HepG2 (cell line): ENCODE results near the gene CD151. TPM values are rescaled to one million over a fixed set of nuclear protein-coding genes. Genes with fewer than 3 reads are reported as not detected.

Experiments
- ATAC-seq: fragments of 200-7000 bp; cut with Tn5 transposase; 3 replicates; pipeline ENCODE4 v1.9.1; 2020; ENCODE audit warnings: mild to moderate bottlenecking, moderate library complexity
- BruUV-seq: library from RNA; stranded (reverse); fragments of 400-500 nt; replicated peaks from 2 replicates; lab custom pipeline; 2021; lab: Mats Ljungman, UMichigan
- CTCF ChIA-PET: fragments of 300-600 bp; formaldehyde crosslinking; extraction: SDS; loops from one replicate; lab custom pipeline; 2021; ENCODE audit warnings: low total read pairs, inconsistent platforms, low intra/inter-chr PET ratio; lab: Yijun Ruan, JAX
- POLR2A ChIA-PET: fragments of 350-600 bp; sonication (Branson Sonifier 250); formaldehyde crosslinking; loops from one replicate; lab custom pipeline; 2020; ENCODE audit warnings: antibody characterized with exemption, inconsistent platforms; lab: Yijun Ruan, JAX
- DNase-seq: peaks from one replicate; pipeline ENCODE4 v3.0.0-alpha.2; 2015; ENCODE audit warnings: low spot score
- FAIRE-seq: peaks from 3 replicates; lab custom pipeline; 2011; peaks lifted over from hg19 to GRCh38; lab: Jason Lieb, UNC
- H2AFZ ChIP-seq: one replicate; pipeline ENCODE4 v1.6.1; 2011; ENCODE audit warnings: low read length, inconsistent platforms
- H3K27ac ChIP-seq: fragments of 300-600 bp; 3 replicates; pipeline ENCODE4 v1.8.0; 2011; ENCODE audit warnings: mixed run types, mild to moderate bottlenecking, mixed read lengths, low read length, inconsistent platforms; ENCODE audit not compliant: insufficient read depth; ENCODE audit errors: extremely low read length
- H3K27me3 ChIP-seq, 2 experiments: fragments of 200-600 bp in 1 of 2; 2 replicates in 1 of 2; 3 replicates in 1 of 2; pipeline versions ENCODE4 v1.6.0 to v1.8.0; 2011; ENCODE audit warnings: low read length in 2 of 2, mild to moderate bottlenecking in 2 of 2, moderate library complexity in 2 of 2, inconsistent platforms in 1 of 2; ENCODE audit not compliant: insufficient read depth in 2 of 2, control insufficient read depth in 1 of 2
- H3K36me3 ChIP-seq, 2 experiments: fragments of 200-600 bp in 1 of 2; replicated peaks in 1 of 2; 2 replicates in 1 of 2; 3 replicates in 1 of 2; pipeline versions ENCODE4 v1.5.1 to v1.8.0; 2011; ENCODE audit warnings: low read length in 2 of 2, inconsistent platforms in 1 of 2; ENCODE audit not compliant: insufficient read depth in 2 of 2, control insufficient read depth in 1 of 2
- H3K4me1 ChIP-seq: 2 replicates; pipeline ENCODE4 v1.5.1; 2012; ENCODE audit warnings: low read length, inconsistent platforms; ENCODE audit not compliant: insufficient read depth
- H3K4me2 ChIP-seq: 2 replicates; pipeline ENCODE4 v1.6.0; 2011; ENCODE audit warnings: low read depth, low read length, inconsistent platforms
- H3K4me3 ChIP-seq, 3 experiments: fragments of 200-600 bp in 1 of 3; sonication (generic), shearing (Covaris generic) in 1 of 3; replicated peaks in 1 of 3; 2 replicates each; pipeline ENCODE4 v1.5.1; 2011 to 2016; ENCODE audit warnings: low read length in 3 of 3, inconsistent platforms in 2 of 3, low read depth in 2 of 3, mild to moderate bottlenecking in 2 of 3, control low read depth in 1 of 3, mixed read lengths in 1 of 3; ENCODE audit not compliant: insufficient read depth in 1 of 3
- H3K79me2 ChIP-seq: one replicate; pipeline ENCODE4 v1.6.1; 2011; ENCODE audit warnings: low read length, inconsistent platforms; ENCODE audit not compliant: insufficient read depth
- H3K9ac ChIP-seq: 2 replicates; pipeline ENCODE4 v1.6.0; 2011; ENCODE audit warnings: mild to moderate bottlenecking, low read depth, low read length, inconsistent platforms; ENCODE audit not compliant: insufficient read depth
- H3K9me3 ChIP-seq: 2 replicates; pipeline ENCODE4 v1.5.1; 2012; ENCODE audit warnings: mild to moderate bottlenecking, low read length
- H4K20me1 ChIP-seq: 2 replicates; pipeline ENCODE4 v1.6.0; 2011; ENCODE audit warnings: inconsistent platforms, mild to moderate bottlenecking, low read length, moderate library complexity; ENCODE audit not compliant: insufficient read depth
- AGO1 ChIP-seq: fragments of 200-400 bp; formaldehyde crosslinking; IDR thresholded peaks from 2 replicates; pipeline ENCODE4 v1.6.1; 2017; ENCODE audit warnings: mild to moderate bottlenecking, low read depth, low read length, moderate library complexity; ENCODE audit not compliant: poor library complexity, severe bottlenecking
- AGO2 ChIP-seq: fragments of 200-400 bp; formaldehyde crosslinking; optimal IDR thresholded peaks from 2 replicates; pipeline ENCODE3; 2017; ENCODE audit warnings: mild to moderate bottlenecking, low read depth, low read length, moderate library complexity
- AKAP8 ChIP-seq: sonication (generic); formaldehyde crosslinking; IDR thresholded peaks from 2 replicates; pipeline ENCODE4 v1.5.1; 2020; ENCODE audit warnings: mild to moderate bottlenecking, missing genetic modification reagents
- KDM2A ChIP-seq: sonication (generic); formaldehyde crosslinking; IDR thresholded peaks from 2 replicates; pipeline ENCODE4 v1.4.0; 2020; ENCODE audit warnings: low read depth, missing genetic modification reagents, borderline replicate concordance
- POLR2AphosphoS2 ChIP-seq: IDR thresholded peaks from 2 replicates; pipeline ENCODE4 v1.6.1; 2011; ENCODE audit warnings: low read depth, low read length, improper control_type of control experiment
- POLR2G ChIP-seq: fragments of 200-400 bp; formaldehyde crosslinking; IDR thresholded peaks from 2 replicates; pipeline ENCODE4 v1.6.1; 2018; ENCODE audit warnings: mild to moderate bottlenecking, low read depth, low read length, moderate library complexity
- RBM22 ChIP-seq: fragments of 200-400 bp; formaldehyde crosslinking; optimal IDR thresholded peaks from 2 replicates; pipeline ENCODE3; 2017; ENCODE audit warnings: mild to moderate bottlenecking, low read length, moderate library complexity
- SRY ChIP-seq: sonication (generic); formaldehyde crosslinking; IDR thresholded peaks from 2 replicates; pipeline ENCODE4 v1.8.0; 2022; ENCODE audit warnings: mild to moderate bottlenecking, missing genetic modification reagents
- ZBTB38 ChIP-seq: sonication (generic); formaldehyde crosslinking; IDR thresholded peaks from 2 replicates; pipeline ENCODE4 v1.5.1; 2020; ENCODE audit warnings: mild to moderate bottlenecking, missing genetic modification reagents
- ZC3H13 ChIP-seq: sonication (generic); formaldehyde crosslinking; IDR thresholded peaks from 2 replicates; pipeline ENCODE4 v1.8.1; 2023; ENCODE audit warnings: mild to moderate bottlenecking, missing genetic modification reagents, moderate library complexity
- ZNF121 ChIP-seq: sonication (generic); formaldehyde crosslinking; IDR thresholded peaks from 2 replicates; pipeline ENCODE4 v1.5.0; 2020; ENCODE audit warnings: mild to moderate bottlenecking, missing genetic modification reagents
- ZNF274 ChIP-seq: sonication (generic); formaldehyde crosslinking; IDR thresholded peaks from 2 replicates; pipeline ENCODE4 v1.5.1; 2020; ENCODE audit warnings: mild to moderate bottlenecking, missing genetic modification reagents
- ZNF282 ChIP-seq: fragments of 450-650 bp; IDR thresholded peaks from 2 replicates; pipeline ENCODE4 v1.6.1; 2018; ENCODE audit not compliant: partially characterized antibody
- WGBS: methylation state at CpG from one replicate; pipeline ENCODE4 v1.1.6; 2017; ENCODE audit warnings: low lambda C conversion rate; 5-methylcytosine and 5-hydroxymethylcytosine counted together
- in situ Hi-C: cut with HindIII; loops from 2 replicates; pipeline ENCODE4 v1.10.0; 2017; ENCODE audit warnings: low pct_unique_long_range_greater_than_20kb; ENCODE audit not compliant: extremely low pct_ligation_motif_present
- intact Hi-C: fragments of 100-400 bp; cut with micrococcal nuclease; formaldehyde crosslinking; loops from one replicate; pipeline ENCODE4 v1.10.0; 2022; ENCODE audit not compliant: unreplicated experiment
- polyA plus RNA-seq, 8 experiments: library from polyadenylated mRNA; depleted of rRNA in 3 of 8; stranded (reverse) in 7 of 8; unstranded in 1 of 8; fragments of >200 nt; fragmentation: Illumina TruSeq in 4 of 8; extraction: Trizol in 4 of 8; gene quantifications; 2 replicates each; pipeline versions ENCODE4 v1.2.1 to v1.2.3, GENCODE V29; 2011 to 2016; ENCODE audit warnings: low read depth in 4 of 8, missing spikeins in 1 of 8, mixed read lengths in 1 of 8; ENCODE audit not compliant: insufficient read depth in 1 of 8
- total RNA-seq, 5 experiments: library from RNA; depleted of rRNA; stranded (reverse); fragments of >200 nt; fragmentation: Illumina TruSeq; extraction: Trizol; gene quantifications; 2 replicates each; pipeline ENCODE4 v1.2.3, GENCODE V29; 2016; ENCODE audit warnings: low read depth in 1 of 5
- TF ChIP-seq, protein P1 (sequence below): sonication (generic); formaldehyde crosslinking; IDR thresholded peaks from 2 replicates; pipeline ENCODE4 v1.5.1; 2020; ENCODE audit warnings: mild to moderate bottlenecking, moderate library complexity, missing genetic modification reagents
- TF ChIP-seq, protein P2 (sequence below): sonication (generic); formaldehyde crosslinking; IDR thresholded peaks from 2 replicates; pipeline ENCODE4 v1.8.1; 2023; ENCODE audit warnings: mild to moderate bottlenecking, missing genetic modification reagents

CD151 gene
- total and polyA plus RNA-seq, 2 of the 13 experiments (the other 11 are each of a cell fraction or from before 2014, with no cell fraction given) = 125 to 197 TPM

DNA sequence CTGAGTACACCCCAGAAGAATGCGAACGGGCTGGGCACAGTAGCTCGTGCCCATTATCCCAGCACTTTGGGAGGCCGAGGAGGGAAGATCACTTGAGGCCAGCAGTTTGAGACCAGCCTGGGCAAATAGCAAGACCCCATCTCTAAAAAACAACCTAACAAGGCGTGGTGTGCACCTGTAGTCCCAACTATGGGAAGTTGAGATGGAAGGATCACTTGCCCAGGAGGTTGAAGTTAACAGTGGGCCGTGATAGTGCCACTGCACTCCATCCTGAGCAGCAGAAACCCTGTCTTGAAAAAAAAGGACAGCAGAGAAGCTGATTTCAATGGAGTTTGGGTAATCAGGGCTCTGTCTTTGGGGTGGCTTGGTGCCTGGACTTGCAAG is 19.7 kb upstream of the CD151 start:
- H3K27me3 ChIP-seq = no peaks in the 10 kb centered on the region; a peak in 1 of 5 replicates
- ATAC-seq (no peak), DNase-seq (no peak), FAIRE-seq (no peak)
- no peak overlapping the region for H3K4me2 ChIP-seq
- in situ Hi-C loops (no loop called here), intact Hi-C loops (no loop called here)
- no peak overlapping the region for H3K4me3 ChIP-seq
- no peaks in the 10 kb centered on the region for H3K9me3 ChIP-seq
- no peak overlapping the region for H2AFZ ChIP-seq
- WGBS = 95% methylated on average over 4 of the region's 6 CpGs
- CTCF ChIA-PET = no interaction called here
- peaks cover 36% of the 10 kb centered on the region for H3K4me1 ChIP-seq
- peaks cover 29% of the 10 kb centered on the region for H3K79me2 ChIP-seq
- POLR2A ChIA-PET = interaction anchor here (0.9 to 1.9 kb wide), 2 partner anchors 8 to 30 kb away, joined by 3 to 9 read pairs; no protein-coding TSS in a partner anchor
- H4K20me1 ChIP-seq = peaks cover 24% of the 10 kb centered on the region
- BruUV-seq = no TSS peak
- no peak overlapping the region for H3K9ac ChIP-seq
- no peak overlapping the region for H3K27ac ChIP-seq
- peaks cover 19 to 27% of the 10 kb centered on the region in 2 experiments for H3K36me3 ChIP-seq
- TF ChIP-seq SRY (no peak), POLR2G (0 out of 2 replicates have a peak, but pooled peaks have one; percentile 11), ZNF121 (peak; percentile 40), RBM22 (peak; percentile 2)
- TF ChIP-seq, all 625 proteins: peak for 3

DNA sequence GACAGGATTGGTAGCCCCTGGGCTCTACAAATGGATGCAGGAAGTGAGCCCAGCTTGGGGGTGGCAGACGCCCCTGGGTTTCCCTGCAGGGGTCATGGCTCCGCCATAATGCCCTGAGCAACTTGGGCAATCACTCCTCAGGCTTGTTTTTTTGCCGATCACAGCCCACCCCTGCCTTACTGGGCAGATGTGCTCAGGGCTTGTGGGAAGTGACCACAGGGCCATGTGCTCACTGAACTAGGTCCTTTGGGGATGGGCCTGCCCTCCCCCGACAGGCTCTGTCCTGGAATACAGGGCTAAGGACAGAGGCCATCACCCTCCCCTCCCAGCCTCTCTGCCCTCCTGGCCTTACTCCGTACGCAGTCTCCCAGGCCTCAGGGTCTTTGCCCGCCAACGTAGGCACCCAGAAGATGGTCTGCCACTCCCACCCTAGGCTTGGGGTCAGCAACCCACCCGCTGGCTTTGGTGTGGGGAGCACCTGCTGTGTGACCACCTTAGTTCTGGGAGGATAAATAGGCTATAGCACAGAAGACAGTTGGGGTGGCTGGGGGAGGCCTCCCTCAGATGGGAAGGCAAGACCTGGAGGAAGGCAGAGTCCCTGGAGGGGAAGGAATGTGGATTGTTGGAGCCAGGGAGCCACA is 19.2 kb upstream of the CD151 start:
- Histone ChIP-seq H3K27me3 (no peaks in the 10 kb centered on the region; a peak in 1 of 5 replicates), H4K20me1 (peaks cover 24% of the 10 kb centered on the region), H3K36me3 (peaks cover 19 to 27% of the 10 kb centered on the region in 2 experiments), H3K9me3 (no peaks in the 10 kb centered on the region), H3K4me1 (peaks cover 37% of the 10 kb centered on the region), H3K27ac (no peak overlapping the region), H3K4me3 (no peak overlapping the region), H3K79me2 (peaks cover 26% of the 10 kb centered on the region), H3K4me2 (no peak overlapping the region), H3K9ac (no peak overlapping the region), H2AFZ (no peak overlapping the region)
- FAIRE-seq (no peak), ATAC-seq (no peak), DNase-seq (no peak)
- BruUV-seq = no TSS peak
- intact Hi-C loops (no loop called here), in situ Hi-C loops (no loop called here)
- 88% methylated on average over 9 of the region's 9 CpGs for WGBS
- CTCF ChIA-PET = no interaction called here
- POLR2A ChIA-PET = interaction anchor here (0.9 to 1.9 kb wide), 2 partner anchors 8 to 30 kb away, joined by 3 to 9 read pairs; no protein-coding TSS in a partner anchor
- TF ChIP-seq, protein P1, sequence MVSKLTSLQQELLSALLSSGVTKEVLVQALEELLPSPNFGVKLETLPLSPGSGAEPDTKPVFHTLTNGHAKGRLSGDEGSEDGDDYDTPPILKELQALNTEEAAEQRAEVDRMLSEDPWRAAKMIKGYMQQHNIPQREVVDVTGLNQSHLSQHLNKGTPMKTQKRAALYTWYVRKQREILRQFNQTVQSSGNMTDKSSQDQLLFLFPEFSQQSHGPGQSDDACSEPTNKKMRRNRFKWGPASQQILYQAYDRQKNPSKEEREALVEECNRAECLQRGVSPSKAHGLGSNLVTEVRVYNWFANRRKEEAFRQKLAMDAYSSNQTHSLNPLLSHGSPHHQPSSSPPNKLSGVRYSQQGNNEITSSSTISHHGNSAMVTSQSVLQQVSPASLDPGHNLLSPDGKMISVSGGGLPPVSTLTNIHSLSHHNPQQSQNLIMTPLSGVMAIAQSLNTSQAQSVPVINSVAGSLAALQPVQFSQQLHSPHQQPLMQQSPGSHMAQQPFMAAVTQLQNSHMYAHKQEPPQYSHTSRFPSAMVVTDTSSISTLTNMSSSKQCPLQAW (CRISPR knock-in tag) = no peak
- TF ChIP-seq RBM22 (peak; percentile 73), KDM2A (peak; percentile 17; the same call in 1 of the 2 replicates), POLR2AphosphoS2 (peak; percentile 82; the same call in 1 of the 2 replicates), ZBTB38 (CRISPR knock-in tag) (peak; percentile 47; the same call in 1 of the 2 replicates), AGO2 (peak; percentile 96), ZNF282 (no peak), AGO1 (peak; percentile 73), AKAP8 (CRISPR knock-in tag) (peak; percentile 49; the same call in 1 of the 2 replicates), ZC3H13 (0 out of 2 replicates have a peak, but pooled peaks have one; percentile 59), ZNF274 (CRISPR knock-in tag) (0 out of 2 replicates have a peak, but pooled peaks have one; percentile 36)
- TF ChIP-seq, protein P2, sequence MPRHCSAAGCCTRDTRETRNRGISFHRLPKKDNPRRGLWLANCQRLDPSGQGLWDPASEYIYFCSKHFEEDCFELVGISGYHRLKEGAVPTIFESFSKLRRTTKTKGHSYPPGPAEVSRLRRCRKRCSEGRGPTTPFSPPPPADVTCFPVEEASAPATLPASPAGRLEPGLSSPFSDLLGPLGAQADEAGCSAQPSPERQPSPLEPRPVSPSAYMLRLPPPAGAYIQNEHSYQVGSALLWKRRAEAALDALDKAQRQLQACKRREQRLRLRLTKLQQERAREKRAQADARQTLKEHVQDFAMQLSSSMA (CRISPR knock-in tag) = no peak
